ENCODE results near the gene VPS8.

DNA sequence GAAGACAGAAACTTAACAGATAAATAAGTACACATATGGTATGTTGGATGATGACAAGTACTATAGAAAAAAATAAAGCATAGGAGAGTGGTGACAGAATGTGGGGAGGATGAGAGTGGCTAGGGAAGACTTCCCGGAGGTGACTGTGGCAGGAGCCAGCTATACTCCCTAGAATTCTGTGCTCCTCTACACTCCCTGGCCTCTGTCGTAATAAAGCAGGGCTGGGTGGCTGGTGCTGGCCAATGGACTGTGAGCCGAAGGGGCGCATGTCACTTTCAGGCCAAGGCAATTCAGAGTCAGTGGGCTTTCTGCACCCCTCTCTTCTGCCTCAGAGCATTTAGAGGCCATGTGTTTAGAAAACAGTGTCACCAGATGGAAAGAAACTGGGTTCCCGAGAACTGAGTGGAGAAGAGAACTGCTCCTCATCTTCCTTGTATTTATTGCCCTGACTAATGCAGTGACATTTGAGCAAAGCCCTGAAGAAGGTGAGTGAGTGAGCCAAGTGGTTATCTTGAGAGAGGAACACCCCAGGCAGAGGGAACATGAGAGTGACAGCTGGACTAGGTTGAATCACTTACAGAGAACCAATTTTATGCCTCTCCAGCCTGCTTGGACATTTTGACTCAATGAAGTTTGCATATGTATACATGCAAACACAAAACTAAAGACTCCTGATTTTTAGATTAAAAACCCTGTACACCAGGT, 5.2 kb upstream of the VPS8 start:
- no peak for TF ChIP-seq POLR2A (IDR thresholded peaks at IDR 0.05; ENCODE audit: low read length)
- no peak for TF ChIP-seq GATA1 (IDR thresholded peaks at IDR 0.05; ENCODE audit: low read depth, low read length)

All from erythroblast (primary cell).